ENCODE data around the gene OAS1. TPM values are rescaled to one million over a fixed set of nuclear protein-coding genes. Genes with fewer than 3 reads are reported as not detected.
"Not testable (repeated sequence)": the region's sequence is repeated elsewhere in the genome, so short reads cannot be mapped to it uniquely, and the experiment has no call there.

The OAS1 gene
- polyA plus RNA-seq, 1 experiment, result 1.4 TPM

GRCh38 chr12:112947314-112947713, 40.6 kb downstream of the OAS1 start:
- ChIA-PET CTCF (no interaction called here), POLR2A (no interaction called here)
- TF ChIP-seq CTCF (IDR thresholded peaks at IDR 0.05; ENCODE audit: insufficient read depth, low read depth, low read length), result no peak

GRCh38 chr12:112947761-112948160, 41.0 kb downstream of the OAS1 start:
- POLR2A ChIA-PET, result no interaction called here
- no peak for TF ChIP-seq CTCF (IDR thresholded peaks at IDR 0.05; ENCODE audit: insufficient read depth, low read depth, low read length)
- Histone ChIP-seq H3K4me3 (ENCODE audit: low read depth, low read length) (no peak overlapping the region), H3K27me3 (ENCODE audit: control insufficient read depth, insufficient read depth, low read length) (no peaks in the 10 kb centered on the region), H3K36me3 (ENCODE audit: control insufficient read depth, insufficient read depth, low read length) (no peaks in the 10 kb centered on the region; the same call in 1 of the 2 replicates)
- DNase-seq (ENCODE audit: low read depth), result no peak
- CTCF ChIA-PET, result no interaction called here

More at GRCh38 chr12:112947314-112947713, 40.6 kb downstream of the OAS1 start:
- no peak for DNase-seq (ENCODE audit: low read depth)
- Histone ChIP-seq H3K27me3 (ENCODE audit: control insufficient read depth, insufficient read depth, low read length) (no peaks in the 10 kb centered on the region), H3K4me3 (ENCODE audit: low read depth, low read length) (no peak overlapping the region), H3K36me3 (ENCODE audit: control insufficient read depth, insufficient read depth, low read length) (no peaks in the 10 kb centered on the region; the same call in 1 of the 2 replicates)

- no peaks in the 10 kb centered on the region for H3K27me3 ChIP-seq (ENCODE audit: control insufficient read depth, insufficient read depth, low read length)
- TF ChIP-seq CTCF (IDR thresholded peaks at IDR 0.05; ENCODE audit: insufficient read depth, low read depth, low read length), result no peak
- ChIA-PET CTCF (interaction anchor here (1.0 kb wide), 1 partner anchor 44 kb away, joined by 3 read pairs; no protein-coding TSS in a partner anchor), POLR2A (no interaction called here)
- H3K36me3 ChIP-seq (ENCODE audit: control insufficient read depth, insufficient read depth, low read length), result no peaks in the 10 kb centered on the region; the same call in 1 of the 2 replicates
- no peak for DNase-seq (ENCODE audit: low read depth)
- H3K4me3 ChIP-seq (ENCODE audit: low read depth, low read length), result no peak overlapping the region
These were observed 42.0 kb downstream of the OAS1 start for GRCh38 chr12:112948806-112949205.

GRCh38 chr12:112950701-112951100, 43.9 kb downstream of the OAS1 start:
- ChIA-PET CTCF (no interaction called here), POLR2A (no interaction called here)
- no peaks in the 10 kb centered on the region; the same call in 1 of the 2 replicates for H3K36me3 ChIP-seq (ENCODE audit: control insufficient read depth, insufficient read depth, low read length)
- no peaks in the 10 kb centered on the region for H3K27me3 ChIP-seq (ENCODE audit: control insufficient read depth, insufficient read depth, low read length)
- DNase-seq (ENCODE audit: low read depth), result no peak
- H3K4me3 ChIP-seq (ENCODE audit: low read depth, low read length), result no peak overlapping the region
- no peak for TF ChIP-seq CTCF (IDR thresholded peaks at IDR 0.05; ENCODE audit: insufficient read depth, low read depth, low read length)

GRCh38 chr12:112957125-112957524, 50.4 kb downstream of the OAS1 start:
- H3K27me3 ChIP-seq (ENCODE audit: control insufficient read depth, insufficient read depth, low read length); DNase-seq (ENCODE audit: low read depth); H3K4me3 ChIP-seq (ENCODE audit: low read depth, low read length); CTCF ChIA-PET; H3K36me3 ChIP-seq (ENCODE audit: control insufficient read depth, insufficient read depth, low read length); POLR2A ChIA-PET: not testable (repeated sequence)

GRCh38 chr12:112961074-112961473, 54.3 kb downstream of the OAS1 start:
- H3K27me3 ChIP-seq (ENCODE audit: control insufficient read depth, insufficient read depth, low read length), result no peaks in the 10 kb centered on the region
- POLR2A ChIA-PET, result no interaction called here
- no peak for TF ChIP-seq CTCF (IDR thresholded peaks at IDR 0.05; ENCODE audit: insufficient read depth, low read depth, low read length)
- CTCF ChIA-PET, result no interaction called here
- H3K4me3 ChIP-seq (ENCODE audit: low read depth, low read length), result no peak overlapping the region
- no peaks in the 10 kb centered on the region; the same call in 1 of the 2 replicates for H3K36me3 ChIP-seq (ENCODE audit: control insufficient read depth, insufficient read depth, low read length)
- no peak for DNase-seq (ENCODE audit: low read depth)
